Pancreas (tissue), 10 donors: ENCODE data around the gene MYLK. TPM values are rescaled to one million over a fixed set of nuclear protein-coding genes. Genes with fewer than 3 reads are reported as not detected.

ENCODE experiments used
- ATAC-seq, 4 donors: fragments of 200-7000 bp; cut with Tn5 transposase; one replicate each; pipeline versions ENCODE4 v1.8.0 to v1.9.1; 2020; ENCODE audit warnings: mild to moderate bottlenecking in 4 of 4, moderate library complexity in 4 of 4
- DNase-seq, 6 donors: peaks; one replicate each; pipeline ENCODE4 v3.0.0-alpha.2; 2020
- FAIRE-seq: peaks from 2 replicates; lab custom pipeline; 2012; peaks lifted over from hg19 to GRCh38; lab: Jason Lieb, UNC
- H3K27ac ChIP-seq, 4 donors: fragments of 200-600 bp; sonication (generic); 1 replicate in 3 of 4; 2 replicates in 1 of 4; pipeline versions ENCODE4 v1.5.0 to v1.8.0; 2020
- H3K27me3 ChIP-seq, 4 donors: fragments of 200-600 bp; one replicate each; pipeline ENCODE4 v1.8.0; 2021
- H3K36me3 ChIP-seq, 3 donors: fragments of 200-600 bp; sonication (generic) in 1 of 3; one replicate each; pipeline versions ENCODE4 v1.5.0 to v1.8.0; 2020 to 2021
- H3K4me1 ChIP-seq, 3 donors: fragments of 200-600 bp; one replicate each; pipeline ENCODE4 v1.8.0; 2021
- H3K4me3 ChIP-seq, 4 donors: fragments of 200-600 bp; sonication (generic) in 2 of 4; one replicate each; pipeline versions ENCODE4 v1.5.0 to v1.8.0; 2020 to 2021
- H3K9me3 ChIP-seq, 4 donors: fragments of 200-600 bp; one replicate each; pipeline ENCODE4 v1.8.0; 2021
- WGBS, 2 donors: extraction: QIAGEN DNeasy Blood & Tissue Kit; methylation state at CpG; one replicate each; pipeline ENCODE4 v1.1.7; 2013; 5-methylcytosine and 5-hydroxymethylcytosine counted together
- intact Hi-C, 3 donors: fragments of 100-400 bp; cut with DNase I; formaldehyde crosslinking; loops; one replicate each; pipeline versions ENCODE4 v1.11.1 to v1.14.2; 2022
- polyA plus RNA-seq, 2 donors: library from polyadenylated mRNA; stranded (reverse); fragments of 200-250 nt; gene quantifications; one replicate each; pipeline ENCODE4 v1.2.3, GENCODE V29; 2013
- total RNA-seq, 6 donors: library from RNA; stranded (reverse); fragmentation: NEBNext Ultra II Directional in 4 of 6; extraction: Animal tissue kit (Norgen Biotek cat#: 25700) in 4 of 6; gene quantifications; one replicate each; pipeline versions ENCODE4 v1.2.1 to v1.2.4, GENCODE V29; 2021 to 2023
- TF ChIP-seq, protein P1 (sequence below), 4 donors: fragments of 200-600 bp; sonication (generic) in 3 of 4; IDR thresholded peaks; one replicate each; pipeline versions ENCODE4 v1.5.0 to v1.8.0; 2021; ENCODE audit warnings: antibody characterized with exemption in 4 of 4
- donor health status: healthy with polysubstance abuse.
- donor health status: DM: no; HTN: no; CAD: no; lungs with moderate emphysema.
- donor health status: DM: no; HTN: no; CAD: no.
- donor health status: control.
- donor health status: control.
- donor health status: Bipolar disorder and iron deficiency.
- donor health status: DM: yes; HTN: yes; CAD: no.
- donor health status: DM: no; HTN: no; CAD: no.
- donor health status: DM: no; HTN: no; CAD: no.
- donor health status: DM: yes; HTN: yes; CAD: no.

MYLK gene
- total and polyA plus RNA-seq, 8 donors: 3.1 to 12.0 (median 6.7) TPM

DNA sequence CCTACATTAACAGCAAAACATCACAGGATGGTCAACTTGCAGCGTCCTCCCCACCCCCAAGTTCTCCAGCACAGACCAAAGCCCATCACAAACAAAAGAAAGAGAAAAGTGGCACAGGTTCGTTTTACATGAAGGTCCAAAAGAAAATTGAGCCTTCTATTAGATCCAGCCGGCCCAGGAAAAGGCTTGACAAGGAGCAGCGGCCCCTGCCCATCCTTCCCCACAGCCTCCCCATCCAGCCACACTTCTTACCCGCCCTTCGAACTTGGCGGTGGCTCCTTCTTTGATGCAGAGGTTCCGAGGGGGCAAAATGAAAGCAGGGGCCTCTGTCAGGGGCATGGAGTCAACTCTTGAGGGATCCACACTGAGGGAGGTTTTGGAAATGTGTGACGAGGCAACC, 90.7 kb downstream of the MYLK start:
- intact Hi-C loops: no loop called here
- Histone ChIP-seq H3K27me3 (no peaks in the 10 kb centered on the region), H3K4me3 (no peak overlapping the region), H3K27ac (no peak overlapping the region), H3K4me1 (no peaks in the 10 kb centered on the region), H3K9me3 (no peaks in the 10 kb centered on the region), H3K36me3 (no peaks in the 10 kb centered on the region)
- WGBS, 2 donors: 67 to 78% methylated on average over 9 of the region's 9 CpGs
- no peak for ATAC-seq
- FAIRE-seq: no peak
- TF ChIP-seq, protein P1, sequence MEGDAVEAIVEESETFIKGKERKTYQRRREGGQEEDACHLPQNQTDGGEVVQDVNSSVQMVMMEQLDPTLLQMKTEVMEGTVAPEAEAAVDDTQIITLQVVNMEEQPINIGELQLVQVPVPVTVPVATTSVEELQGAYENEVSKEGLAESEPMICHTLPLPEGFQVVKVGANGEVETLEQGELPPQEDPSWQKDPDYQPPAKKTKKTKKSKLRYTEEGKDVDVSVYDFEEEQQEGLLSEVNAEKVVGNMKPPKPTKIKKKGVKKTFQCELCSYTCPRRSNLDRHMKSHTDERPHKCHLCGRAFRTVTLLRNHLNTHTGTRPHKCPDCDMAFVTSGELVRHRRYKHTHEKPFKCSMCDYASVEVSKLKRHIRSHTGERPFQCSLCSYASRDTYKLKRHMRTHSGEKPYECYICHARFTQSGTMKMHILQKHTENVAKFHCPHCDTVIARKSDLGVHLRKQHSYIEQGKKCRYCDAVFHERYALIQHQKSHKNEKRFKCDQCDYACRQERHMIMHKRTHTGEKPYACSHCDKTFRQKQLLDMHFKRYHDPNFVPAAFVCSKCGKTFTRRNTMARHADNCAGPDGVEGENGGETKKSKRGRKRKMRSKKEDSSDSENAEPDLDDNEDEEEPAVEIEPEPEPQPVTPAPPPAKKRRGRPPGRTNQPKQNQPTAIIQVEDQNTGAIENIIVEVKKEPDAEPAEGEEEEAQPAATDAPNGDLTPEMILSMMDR (IDR thresholded peaks at IDR 0.05): no peak
- no peak for DNase-seq

DNA sequence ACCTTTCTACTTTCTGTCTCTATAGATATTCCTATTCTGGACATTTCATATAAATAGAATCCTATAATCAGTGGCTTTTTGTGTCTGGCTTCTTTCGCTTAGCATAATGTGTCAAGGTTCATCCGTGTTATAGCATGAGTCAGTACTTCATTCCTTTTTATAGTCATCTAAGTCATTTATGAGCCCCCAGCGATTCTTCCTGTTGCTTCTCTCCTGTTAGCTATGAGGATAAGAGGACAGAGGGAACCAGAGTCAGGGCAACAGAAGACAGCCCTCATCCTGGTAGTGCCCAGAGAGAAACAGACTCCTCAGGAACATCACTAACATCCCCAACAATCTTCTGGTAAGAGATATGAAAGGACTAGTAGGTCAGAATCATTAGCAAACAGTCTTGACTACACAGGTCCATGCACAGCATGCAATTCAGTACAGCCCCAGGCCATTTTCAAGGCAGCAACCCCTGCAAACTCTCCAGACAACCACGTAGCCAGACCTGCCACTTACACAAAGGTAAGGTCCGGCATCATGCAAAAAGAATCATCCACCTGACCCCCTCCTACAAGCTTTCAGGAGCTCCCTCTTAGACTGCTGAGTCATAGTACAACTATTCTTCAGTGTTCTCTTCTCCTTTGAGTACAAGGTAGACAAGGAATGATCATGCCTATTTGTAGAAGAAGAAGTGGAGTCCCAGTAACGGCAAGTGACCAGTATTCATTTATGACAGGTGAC, 91.5 kb downstream of the MYLK start:
- TF ChIP-seq, protein P1 (IDR thresholded peaks at IDR 0.05): no peak
- Histone ChIP-seq H3K9me3 (no peaks in the 10 kb centered on the region), H3K27ac (no peak overlapping the region), H3K36me3 (no peaks in the 10 kb centered on the region), H3K27me3 (no peaks in the 10 kb centered on the region), H3K4me1 (no peaks in the 10 kb centered on the region), H3K4me3 (no peak overlapping the region)
- FAIRE-seq: no peak
- intact Hi-C loops: no loop called here
- DNase-seq: no peak
- whole genome bisulfite sequencing, 2 donors: 81 to 88% methylated on average over 6 of the region's 6 CpGs
- ATAC-seq: no peak

DNA sequence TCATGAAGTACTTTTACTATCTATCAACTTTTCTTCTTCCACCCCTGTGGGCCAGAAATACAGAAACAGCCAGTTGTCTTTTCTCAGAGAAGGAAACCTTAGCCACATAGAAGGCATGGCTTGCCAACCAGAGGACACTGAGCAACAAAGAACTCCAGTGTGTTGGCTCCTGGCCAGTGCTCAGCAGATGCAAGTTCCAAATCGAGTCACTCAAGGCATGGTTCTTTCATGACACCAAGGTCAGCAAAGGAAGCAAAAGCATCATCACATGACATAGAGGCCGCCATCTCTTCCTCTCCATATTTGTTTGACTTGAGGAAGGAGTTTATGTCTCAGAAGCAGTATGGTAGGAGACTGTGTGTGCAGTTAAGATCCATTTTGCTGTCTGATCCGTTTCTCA, 92.2 kb downstream of the MYLK start:
- H3K27me3 ChIP-seq: no peaks in the 10 kb centered on the region
- no peak overlapping the region for H3K27ac ChIP-seq
- no peaks in the 10 kb centered on the region for H3K36me3 ChIP-seq
- ATAC-seq: no peak
- H3K9me3 ChIP-seq: no peaks in the 10 kb centered on the region
- no peak overlapping the region for H3K4me3 ChIP-seq
- WGBS, 2 donors: 49 to 51% methylated on average over 3 of the region's 3 CpGs
- no peak for DNase-seq
- intact Hi-C loops: no loop called here
- TF ChIP-seq, protein P1 (IDR thresholded peaks at IDR 0.05): no peak
- no peaks in the 10 kb centered on the region for H3K4me1 ChIP-seq
- FAIRE-seq: no peak

DNA sequence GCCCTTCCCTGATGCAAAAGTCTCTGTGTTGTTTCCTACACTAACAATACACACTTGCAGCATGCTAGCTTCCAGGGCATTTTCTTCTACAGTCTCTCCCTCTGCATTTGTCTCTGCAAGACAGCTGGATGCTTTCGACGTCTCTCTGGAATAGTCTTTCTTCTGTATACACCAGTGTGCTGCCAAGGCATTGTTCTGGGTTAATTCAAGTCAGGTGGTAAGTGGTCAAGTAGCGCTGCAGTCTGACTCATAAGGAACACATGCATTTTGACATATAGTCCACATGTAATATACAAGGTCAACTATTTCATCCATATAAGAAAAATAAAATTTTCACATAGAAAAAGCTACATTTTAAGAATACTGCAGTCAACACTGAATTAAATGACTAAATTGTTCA, 92.7 kb downstream of the MYLK start:
- ATAC-seq (no peak), DNase-seq (no peak), FAIRE-seq (no peak)
- Histone ChIP-seq H3K27ac (no peak overlapping the region), H3K36me3 (no peaks in the 10 kb centered on the region), H3K27me3 (no peaks in the 10 kb centered on the region), H3K9me3 (no peaks in the 10 kb centered on the region), H3K4me1 (no peaks in the 10 kb centered on the region), H3K4me3 (no peak overlapping the region)
- intact Hi-C loops: no loop called here
- 74 to 82% methylated on average over 3 of the region's 3 CpGs for WGBS, 2 donors
- TF ChIP-seq, protein P1 (IDR thresholded peaks at IDR 0.05): no peak

DNA sequence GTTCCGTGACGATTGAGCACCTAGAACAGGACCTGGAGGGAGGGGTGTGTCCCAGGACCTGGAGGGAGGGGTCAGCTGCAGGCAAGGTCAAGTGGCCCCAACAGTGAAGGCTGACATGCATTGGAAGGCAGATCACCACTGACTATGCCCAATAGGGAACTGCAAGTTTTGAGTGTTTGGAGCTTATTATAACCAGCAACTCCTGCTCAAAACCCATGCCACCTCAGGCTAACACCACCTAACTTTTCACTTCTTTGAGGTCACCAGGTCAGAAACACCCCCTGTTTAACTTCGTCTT, 93.1 kb downstream of the MYLK start:
- Histone ChIP-seq H3K4me1 (no peaks in the 10 kb centered on the region), H3K36me3 (no peaks in the 10 kb centered on the region), H3K27me3 (no peaks in the 10 kb centered on the region), H3K27ac (no peak overlapping the region), H3K4me3 (no peak overlapping the region), H3K9me3 (no peaks in the 10 kb centered on the region)
- no peak for ATAC-seq
- 73 to 83% methylated on average over 3 of the region's 3 CpGs for WGBS, 2 donors
- no peak for DNase-seq
- TF ChIP-seq, protein P1 (IDR thresholded peaks at IDR 0.05): no peak
- no peak for FAIRE-seq
- intact Hi-C loops: no loop called here
